ENCODE results near the gene JCAD.

The JCAD gene

DNA sequence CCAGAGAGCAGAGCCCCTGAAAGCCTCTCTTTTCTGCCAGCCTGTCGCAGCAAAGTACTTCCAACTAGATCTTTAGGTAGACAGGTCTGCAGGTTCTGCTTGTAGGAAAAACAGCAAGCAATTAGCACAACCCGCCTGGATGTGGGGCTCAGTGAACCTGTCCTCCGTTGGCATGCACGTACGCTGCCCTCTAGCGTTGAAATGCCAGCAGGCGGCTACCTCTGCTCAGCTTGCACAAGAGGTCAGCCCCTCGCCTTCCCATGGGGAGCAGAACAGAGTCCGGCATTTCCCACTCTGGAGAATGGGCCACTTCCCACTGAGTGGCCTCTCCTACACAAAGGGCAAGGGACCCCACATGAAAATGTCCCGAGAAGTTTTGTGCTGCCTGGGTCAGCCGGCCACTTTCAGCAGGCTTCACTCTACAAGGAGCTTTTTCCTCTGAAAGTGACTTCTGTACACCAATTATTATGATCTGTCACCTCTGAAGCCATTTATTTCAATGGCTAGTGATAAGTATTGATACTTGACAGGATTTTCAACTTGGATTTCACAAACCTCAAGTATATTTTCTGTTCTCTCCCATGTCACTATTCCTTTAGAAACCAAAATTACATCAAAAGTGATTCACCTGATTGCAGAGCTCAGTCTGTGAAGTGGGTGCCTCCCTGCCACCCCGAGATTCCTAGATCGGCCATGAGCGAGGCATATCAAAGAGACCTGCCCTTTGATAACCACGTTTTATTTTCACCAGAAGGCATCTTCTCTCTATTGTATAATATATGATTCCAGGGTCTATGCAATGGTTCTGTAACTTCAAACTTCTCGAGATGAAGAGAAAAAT is 56.7 kb downstream of the JCAD start:
- TF ChIP-seq, protein P1, sequence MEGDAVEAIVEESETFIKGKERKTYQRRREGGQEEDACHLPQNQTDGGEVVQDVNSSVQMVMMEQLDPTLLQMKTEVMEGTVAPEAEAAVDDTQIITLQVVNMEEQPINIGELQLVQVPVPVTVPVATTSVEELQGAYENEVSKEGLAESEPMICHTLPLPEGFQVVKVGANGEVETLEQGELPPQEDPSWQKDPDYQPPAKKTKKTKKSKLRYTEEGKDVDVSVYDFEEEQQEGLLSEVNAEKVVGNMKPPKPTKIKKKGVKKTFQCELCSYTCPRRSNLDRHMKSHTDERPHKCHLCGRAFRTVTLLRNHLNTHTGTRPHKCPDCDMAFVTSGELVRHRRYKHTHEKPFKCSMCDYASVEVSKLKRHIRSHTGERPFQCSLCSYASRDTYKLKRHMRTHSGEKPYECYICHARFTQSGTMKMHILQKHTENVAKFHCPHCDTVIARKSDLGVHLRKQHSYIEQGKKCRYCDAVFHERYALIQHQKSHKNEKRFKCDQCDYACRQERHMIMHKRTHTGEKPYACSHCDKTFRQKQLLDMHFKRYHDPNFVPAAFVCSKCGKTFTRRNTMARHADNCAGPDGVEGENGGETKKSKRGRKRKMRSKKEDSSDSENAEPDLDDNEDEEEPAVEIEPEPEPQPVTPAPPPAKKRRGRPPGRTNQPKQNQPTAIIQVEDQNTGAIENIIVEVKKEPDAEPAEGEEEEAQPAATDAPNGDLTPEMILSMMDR (IDR thresholded peaks at IDR 0.05; ENCODE audit: insufficient read depth, missing control alignments), result peak; percentile 67
- DNase-seq (ENCODE audit: insufficient read length, low spot score), result peak; percentile 58
- no peak for FAIRE-seq

- TF ChIP-seq, protein P1 (IDR thresholded peaks at IDR 0.05; ENCODE audit: insufficient read depth, missing control alignments), result no peak
- no peak for DNase-seq (ENCODE audit: insufficient read length, low spot score)
- FAIRE-seq, result no peak
Measured at GRCh38 chr10:30000802-30001571, 58.4 kb downstream of the JCAD start.

DNA sequence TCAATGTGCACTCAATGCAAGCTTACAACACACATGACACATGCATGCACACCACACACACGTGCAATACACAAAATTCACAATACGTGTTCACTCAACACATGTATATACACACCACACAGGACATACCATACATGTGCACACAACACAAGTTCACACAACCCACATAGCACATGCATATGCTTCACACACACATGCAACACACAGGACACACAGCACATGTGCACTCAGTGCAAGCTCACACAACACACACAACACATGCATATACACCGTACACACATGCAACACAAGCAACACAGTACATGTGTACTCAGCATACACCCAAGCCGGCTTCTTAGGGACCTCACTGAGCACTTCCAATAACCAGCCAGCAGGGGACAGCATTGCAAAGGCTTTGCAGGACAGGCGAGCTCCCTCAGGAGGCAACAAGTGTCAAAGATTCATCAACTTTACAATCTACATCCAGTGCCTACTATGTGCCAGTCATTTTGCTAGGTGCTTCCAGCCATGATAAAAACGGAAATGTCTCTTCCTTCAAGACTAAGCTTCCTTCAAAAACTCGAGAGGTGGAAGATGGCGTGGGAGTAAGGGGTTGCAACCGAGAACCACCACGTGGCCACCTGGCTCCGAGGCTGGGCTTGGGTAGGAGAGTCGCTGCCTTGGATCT is 61.1 kb downstream of the JCAD start:
- DNase-seq (ENCODE audit: insufficient read length, low spot score) (peak; percentile 80), FAIRE-seq (no peak)
- TF ChIP-seq, protein P1 (IDR thresholded peaks at IDR 0.05; ENCODE audit: insufficient read depth, missing control alignments), result peak; percentile 99

DNA sequence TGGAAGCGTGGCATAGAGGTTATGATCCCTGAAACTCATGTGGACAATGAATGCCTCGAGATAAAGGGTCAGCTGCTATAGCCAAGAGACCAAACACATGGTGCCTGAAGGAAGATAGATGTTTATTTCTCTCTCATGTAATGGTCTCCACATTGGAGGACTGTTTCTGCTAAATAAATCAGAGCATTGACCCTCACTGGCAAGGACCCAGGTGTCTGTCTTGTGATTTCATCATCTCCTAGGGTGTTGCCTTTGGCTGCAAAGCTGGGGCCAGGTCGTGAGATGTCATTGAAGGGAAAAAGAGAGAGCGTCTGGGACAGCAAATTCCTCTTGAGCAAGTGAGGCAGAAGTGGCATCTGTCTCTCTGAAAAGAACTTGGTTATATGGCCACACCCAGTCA is 64.6 kb downstream of the JCAD start:
- FAIRE-seq (no peak), DNase-seq (ENCODE audit: insufficient read length, low spot score) (no peak)
- TF ChIP-seq, protein P1 (IDR thresholded peaks at IDR 0.05; ENCODE audit: insufficient read depth, missing control alignments), result no peak

DNA sequence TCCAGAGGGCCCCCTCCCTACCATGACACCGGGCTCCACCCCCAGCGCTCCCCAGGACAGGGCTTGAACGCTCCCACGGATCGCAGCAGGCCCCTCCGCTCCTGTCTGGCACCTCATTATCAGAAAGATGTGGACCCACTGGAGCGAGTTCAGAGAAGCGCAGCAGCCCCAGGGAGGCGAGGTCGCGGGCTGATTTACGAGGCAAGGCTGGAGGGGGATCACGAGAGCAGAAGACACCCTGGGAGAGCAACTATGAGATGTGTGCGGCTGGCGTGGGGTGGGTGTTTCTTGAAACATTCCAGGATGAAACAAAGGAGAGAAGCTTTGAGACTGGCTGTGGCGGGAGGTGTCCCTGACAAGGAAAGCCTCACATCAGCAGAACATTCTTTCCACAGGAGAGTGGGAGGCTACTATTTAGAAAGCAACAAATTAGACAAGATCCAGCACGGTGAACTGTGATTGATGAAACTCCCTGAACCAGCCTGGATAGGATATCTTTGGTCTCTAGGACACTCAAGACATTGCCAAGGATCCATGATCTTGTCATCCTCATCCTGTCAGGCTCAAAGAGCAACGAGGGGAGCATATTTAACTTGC is 66.0 kb downstream of the JCAD start:
- no peak for FAIRE-seq
- no peak for DNase-seq (ENCODE audit: insufficient read length, low spot score)
- TF ChIP-seq, protein P1 (IDR thresholded peaks at IDR 0.05; ENCODE audit: insufficient read depth, missing control alignments), result no peak

- TF ChIP-seq, protein P1 (IDR thresholded peaks at IDR 0.05; ENCODE audit: insufficient read depth, missing control alignments), result no peak
- no peak for FAIRE-seq
- DNase-seq (ENCODE audit: insufficient read length, low spot score), result no peak
Measured at GRCh38 chr10:29992914-29993313, 66.5 kb downstream of the JCAD start.
